Right renal cortex interstitium (tissue), 3 donors: ENCODE measurements around the gene C1orf115. TPM values are rescaled to one million over a fixed set of nuclear protein-coding genes. Genes with fewer than 3 reads are reported as not detected.

Source experiments
- polyA plus RNA-seq, 3 donors: library from polyadenylated mRNA; unstranded; fragments of 120-200 nt; gene quantifications; one replicate each; pipeline ENCODE4 v1.2.1, GENCODE V29; 2013; ENCODE audit not compliant: insufficient read length in 3 of 3

Gene C1orf115
- polyA plus RNA-seq, 3 donors = 26.6 to 28.4 (median 27.9) TPM

Other genes starting within 250 kb of the C1orf115 start
- 10 to 100 TPM in 1 of 3 donors, 1 to 10 TPM in 2; 8.3 to 10.9 (median 9.7) TPM for gene MARK1, start 162.2 kb upstream of the C1orf115 start, polyA plus RNA-seq
- 10 to 100 TPM; 47.1 to 55.1 (median 49.0) TPM for gene MTARC2, start 58.0 kb downstream of the C1orf115 start, polyA plus RNA-seq
- 10 to 100 TPM; 19.2 to 22.3 (median 20.8) TPM for gene MTARC1, start 96.5 kb downstream of the C1orf115 start, polyA plus RNA-seq
- 10 to 100 TPM in 1 of 3 donors, 1 to 10 TPM in 2; 7.2 to 10.3 (median 9.4) TPM for gene HLX, start 189.1 kb downstream of the C1orf115 start, polyA plus RNA-seq